HG02840 (cell line): ENCODE data around the gene SLC25A47.
"Not testable (repeated sequence)": the region's sequence is repeated elsewhere in the genome, so short reads cannot be mapped to it uniquely, and the experiment has no call there.

Experiments used
- ATAC-seq: cut with Tn5 transposase; IDR thresholded peaks from one replicate; pipeline ENCODE4 v1.9.1; 2021; ENCODE audit warnings: mild to moderate bottlenecking, moderate library complexity, moderate number of reproducible peaks; ENCODE audit not compliant: unreplicated experiment, low FRiP score

Gene SLC25A47

DNA sequence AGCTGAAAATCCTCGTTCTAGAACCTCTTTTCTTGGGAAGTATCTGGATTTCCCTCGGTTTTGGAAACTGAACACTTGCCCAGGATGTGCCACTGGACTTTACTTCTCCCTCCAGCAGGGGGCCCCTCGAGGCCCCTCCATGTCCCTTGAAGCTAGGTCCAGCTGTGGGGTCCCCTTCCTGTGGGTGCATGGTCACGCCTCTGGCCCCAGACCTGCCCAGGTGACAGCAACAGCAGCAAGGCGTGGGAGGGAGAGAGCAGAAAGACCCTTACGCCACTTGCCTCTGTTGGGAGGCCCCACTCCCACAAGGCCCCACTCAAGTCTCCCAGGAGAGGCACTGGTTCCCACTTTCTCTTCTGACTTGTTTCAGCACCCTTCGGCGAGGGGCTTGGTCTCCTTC, 20.0 kb upstream of the SLC25A47 start:
- ATAC-seq, result no peak

- ATAC-seq, result no peak
These were observed 19.2 kb upstream of the SLC25A47 start for GRCh38 chr14:100303925-100304324.

- ATAC-seq, result no peak
These were observed 18.3 kb upstream of the SLC25A47 start for GRCh38 chr14:100304825-100305323.

GRCh38 chr14:100305324-100306100, 17.6 kb upstream of the SLC25A47 start:
- ATAC-seq, result no peak

DNA sequence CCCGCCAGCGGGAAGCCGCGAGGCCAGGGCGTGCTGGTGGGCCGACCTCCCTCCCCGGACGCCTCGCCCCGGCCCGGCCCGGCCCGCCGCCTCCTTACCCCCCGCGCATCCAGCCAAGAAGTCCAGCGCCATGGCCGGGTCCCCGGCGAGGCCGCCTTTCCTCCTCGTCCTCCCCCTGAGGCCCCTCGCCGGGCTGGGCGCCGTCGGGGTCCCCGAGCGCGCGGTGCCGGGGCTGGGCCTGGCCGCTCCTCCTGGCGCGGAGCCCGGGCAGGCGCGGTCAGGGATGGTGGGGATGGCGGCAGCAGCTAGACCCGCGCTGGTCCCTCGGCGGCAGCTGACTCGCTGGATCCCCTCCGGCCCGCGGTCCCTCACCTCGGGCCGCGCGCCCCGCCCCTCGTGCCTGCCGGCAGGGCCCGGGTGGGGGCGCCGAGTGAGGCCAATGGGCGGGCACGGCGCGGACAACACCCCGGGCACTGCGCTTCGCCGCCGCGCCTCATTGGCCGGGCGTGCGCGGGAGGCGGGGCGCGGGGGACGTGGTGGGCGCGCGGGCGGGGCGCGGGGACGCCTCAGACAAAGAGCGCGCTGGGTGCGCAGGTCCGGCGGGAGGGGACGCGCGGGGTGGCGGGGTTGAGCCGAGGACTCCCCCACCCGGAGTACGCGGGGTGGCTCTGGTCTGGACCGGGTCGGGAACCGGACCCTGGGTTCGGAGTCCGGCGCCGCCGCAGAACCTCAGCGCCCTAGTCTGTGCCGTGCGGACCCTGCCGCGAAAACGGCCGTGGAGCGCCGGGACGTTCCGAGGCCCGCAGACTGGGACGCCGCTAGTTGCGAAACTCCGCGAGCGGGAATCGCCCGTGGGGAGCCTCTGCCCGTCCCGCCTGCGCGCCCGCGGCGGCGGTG, 16.8 kb upstream of the SLC25A47 start, which contains the start of gene SLC25A29:
TSS of gene SLC25A29 (minus strand) at position 344 of the 897 bp plus-strand sequence. CDS start at position 132, 212 bp downstream.
- ATAC-seq, result peak; percentile 81

DNA sequence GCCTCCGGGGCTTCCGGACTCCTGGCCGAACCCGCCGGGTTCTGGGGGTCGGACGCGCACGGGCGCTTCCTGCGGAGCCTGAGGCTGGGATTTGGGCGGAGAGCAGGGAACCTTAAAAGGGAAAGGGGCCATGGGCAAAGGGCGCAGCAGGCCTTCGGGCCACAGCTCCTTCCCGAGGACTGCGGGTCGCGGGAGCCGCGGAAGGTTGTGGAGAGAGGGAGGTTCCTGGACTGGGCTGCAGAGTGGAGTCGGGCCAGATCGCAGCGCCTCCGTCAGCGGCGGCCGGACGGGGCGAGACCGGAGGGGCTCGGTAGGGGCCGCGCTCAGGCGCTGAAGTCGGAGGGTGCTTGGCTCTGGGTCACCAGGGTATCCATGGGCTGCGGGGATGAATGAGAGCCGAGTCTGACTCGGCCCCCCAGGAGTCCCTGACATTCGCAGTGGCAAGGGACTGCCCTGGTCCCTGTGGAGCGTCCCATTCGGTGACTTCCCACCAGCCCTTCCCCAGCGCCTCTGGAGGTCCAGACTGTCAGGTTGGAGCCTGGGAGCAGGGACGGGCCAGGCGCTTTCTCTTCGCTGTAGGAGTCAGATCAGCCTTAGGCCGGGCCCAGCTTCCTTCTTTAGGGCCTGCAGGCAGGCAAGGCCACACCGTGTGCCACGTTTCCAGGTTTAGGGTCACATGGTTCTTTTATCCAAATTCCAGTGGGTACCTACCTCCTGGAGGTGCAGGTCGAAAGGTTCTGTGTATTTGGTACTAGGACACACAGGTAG, 16.0 kb upstream of the SLC25A47 start:
- peak; percentile 12 for ATAC-seq

GRCh38 chr14:100307766-100308426, 15.2 kb upstream of the SLC25A47 start:
- ATAC-seq, result no peak

- not testable (repeated sequence) for ATAC-seq
These were observed 14.7 kb upstream of the SLC25A47 start for GRCh38 chr14:100308427-100308792.

GRCh38 chr14:100309028-100309737, 14.0 kb upstream of the SLC25A47 start:
- no peak for ATAC-seq

DNA sequence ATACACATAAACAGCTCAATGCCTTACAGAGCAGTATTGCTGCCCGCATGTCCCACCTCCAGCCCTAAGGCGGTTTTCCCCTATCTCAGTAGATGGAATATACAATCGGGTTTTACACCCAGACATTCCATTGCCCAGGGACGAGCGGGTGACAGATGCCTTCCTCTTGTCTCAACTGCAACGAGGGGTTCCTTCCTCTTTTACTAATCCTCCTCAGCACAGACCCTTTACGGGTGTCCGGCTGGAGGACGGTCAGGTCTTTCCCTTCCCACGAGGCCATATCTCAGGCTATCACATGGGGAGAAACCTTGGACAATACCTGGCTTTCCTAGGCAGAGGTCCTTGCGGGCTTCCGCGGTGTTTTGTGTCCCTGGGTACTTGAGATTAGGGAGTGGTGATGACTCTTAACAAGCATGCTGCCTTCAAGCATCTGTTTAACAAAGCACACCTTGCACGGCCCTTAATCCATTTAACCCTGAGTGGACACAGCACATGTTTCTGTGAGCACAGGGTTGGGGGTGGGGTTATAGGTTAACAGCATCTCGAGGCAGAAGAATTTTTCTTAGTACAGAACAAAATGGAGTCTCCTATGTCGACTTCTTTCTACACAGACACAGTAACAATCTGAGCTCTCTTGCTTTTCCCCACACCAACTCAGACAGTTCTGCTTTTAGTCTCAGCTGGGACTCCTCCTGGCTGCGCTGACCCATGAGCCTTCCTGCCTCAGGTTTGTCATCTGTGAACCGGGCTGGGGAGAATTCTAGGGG, 10.8 kb upstream of the SLC25A47 start:
- not testable (repeated sequence) for ATAC-seq

- no peak for ATAC-seq
These were observed 10.2 kb upstream of the SLC25A47 start for GRCh38 chr14:100312877-100313400.

DNA sequence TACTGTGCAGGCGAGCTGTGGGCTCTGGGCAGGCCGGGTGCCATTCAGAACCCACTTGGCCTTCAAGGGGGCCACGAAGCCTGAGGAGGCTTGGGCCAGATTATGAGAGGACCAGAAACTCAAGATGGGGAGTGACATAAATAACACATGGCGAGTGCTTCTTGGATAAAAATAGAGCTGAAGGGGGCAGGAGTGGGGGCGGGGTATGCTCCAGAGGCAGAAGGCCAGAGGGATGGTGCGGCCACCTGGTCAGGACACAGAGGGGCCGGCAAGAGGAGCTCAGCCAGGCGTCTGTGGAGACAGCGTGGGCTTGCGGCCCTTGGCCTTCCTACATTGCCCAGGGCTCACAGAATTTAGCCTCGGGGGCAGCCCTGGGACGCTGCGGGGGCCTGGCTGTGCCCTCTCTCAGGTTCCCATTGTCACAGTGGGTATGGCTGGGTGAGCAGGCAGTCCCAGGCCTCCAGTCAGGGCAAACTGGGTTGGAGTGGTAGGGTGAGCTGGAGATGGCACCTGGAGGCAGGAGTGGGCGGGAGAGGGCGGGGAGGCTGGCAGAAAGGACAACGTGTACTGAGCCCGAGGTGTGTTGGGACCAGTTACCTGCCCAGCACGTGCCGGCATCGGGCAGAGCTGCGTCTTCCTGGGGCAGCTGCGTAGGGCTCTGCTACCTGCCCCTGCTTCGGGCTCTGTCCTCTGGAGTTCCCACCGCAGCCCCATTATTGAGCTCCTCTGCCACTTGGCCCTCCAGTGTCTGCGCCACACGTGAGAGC, 9.5 kb upstream of the SLC25A47 start:
- no peak for ATAC-seq

DNA sequence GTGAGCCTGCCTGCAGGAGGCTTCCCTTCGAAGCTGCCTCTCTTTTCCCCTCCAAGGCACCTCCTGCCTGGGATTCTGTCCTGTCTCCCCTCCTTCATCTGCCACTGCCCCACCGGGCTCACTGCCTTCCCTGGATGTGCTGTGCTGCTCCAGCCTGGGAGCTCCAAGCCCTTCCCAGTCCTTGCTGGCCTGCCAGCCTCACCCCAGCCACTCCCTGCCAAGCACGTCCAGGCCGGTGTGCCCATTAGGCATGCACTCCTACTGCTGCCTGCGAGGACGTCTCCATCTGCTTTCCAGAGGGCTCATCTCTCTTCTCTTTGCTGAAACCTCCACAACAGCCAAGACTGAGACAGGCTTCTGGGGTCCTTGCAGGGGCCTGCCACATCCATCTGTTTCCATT, 8.4 kb upstream of the SLC25A47 start:
- ATAC-seq, result no peak

DNA sequence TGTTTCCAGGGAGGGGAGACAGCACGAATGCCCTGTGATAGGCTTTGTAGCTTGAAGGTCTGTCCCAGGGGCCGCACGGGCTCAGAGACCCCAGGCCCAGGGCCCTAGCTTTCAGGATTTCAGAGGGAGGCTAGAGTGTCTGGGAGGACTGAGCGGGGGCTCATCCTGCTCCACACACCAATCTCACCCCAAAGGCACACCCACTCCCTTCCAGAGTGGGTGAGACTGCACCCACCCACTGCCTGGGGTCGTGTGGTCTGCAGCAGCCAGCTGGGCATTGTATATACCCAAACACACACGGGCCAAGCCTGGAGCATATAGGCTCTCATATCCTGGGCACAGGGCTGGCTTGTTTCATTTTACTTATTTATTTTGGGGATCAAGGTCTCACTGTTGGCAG, 5.8 kb upstream of the SLC25A47 start:
- ATAC-seq, result no peak

- ATAC-seq, result peak; percentile 67
These were observed 5.0 kb upstream of the SLC25A47 start for GRCh38 chr14:100317912-100318808.

DNA sequence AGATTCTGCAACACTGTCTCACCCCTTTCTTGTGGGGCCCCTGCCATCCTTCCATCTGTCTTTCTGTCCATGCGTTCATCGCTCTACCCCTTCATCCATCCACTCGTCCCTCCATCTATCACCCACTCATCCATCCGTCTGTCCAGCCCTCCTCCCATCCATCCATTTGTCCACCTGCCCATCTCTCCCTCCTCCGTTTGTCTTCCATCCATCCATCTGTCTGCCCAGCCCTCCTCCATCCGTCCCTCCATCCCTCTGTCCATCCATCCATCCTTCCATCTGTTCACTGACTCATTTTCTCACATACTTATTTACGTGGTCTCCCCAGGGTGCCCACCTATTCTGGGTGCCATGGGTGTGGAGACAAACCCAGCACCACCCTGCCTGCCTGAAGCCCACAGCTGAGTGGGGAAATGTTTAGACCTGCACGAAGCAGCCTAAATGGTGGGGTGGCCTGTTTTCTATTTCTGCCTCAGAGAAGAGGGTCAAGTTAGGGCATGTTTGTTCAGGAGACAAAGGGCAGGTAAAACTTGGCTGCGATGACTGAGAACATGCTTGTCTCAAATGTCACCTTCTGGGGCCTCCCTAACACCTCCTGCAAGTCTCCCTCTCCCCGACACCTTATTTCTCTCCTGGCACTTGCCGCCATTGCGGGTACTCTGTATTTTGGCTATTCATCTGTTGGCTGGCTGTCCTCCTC, 2.8 kb upstream of the SLC25A47 start:
- no peak for ATAC-seq
